Gastroesophageal sphincter (tissue), 3 donors: ENCODE measurements around the gene AOX1.

Source experiments
- EP300 ChIP-seq: sonication (generic); formaldehyde crosslinking; IDR thresholded peaks from one replicate; pipeline ENCODE4 v1.6.1; 2017; ENCODE audit warnings: antibody characterized with exemption, mild to moderate bottlenecking
- POLR2A ChIP-seq, 2 donors: fragments of 450-650 bp; IDR thresholded peaks; one replicate each; pipeline ENCODE4 v1.6.1; 2017; ENCODE audit warnings: antibody characterized with exemption in 2 of 2, mild to moderate bottlenecking in 2 of 2, moderate library complexity in 1 of 2
- POLR2AphosphoS5 ChIP-seq: sonication (generic); formaldehyde crosslinking; IDR thresholded peaks from one replicate; pipeline ENCODE4 v1.6.1; 2017; ENCODE audit warnings: antibody characterized with exemption
- TF ChIP-seq, protein P1 (sequence below), 4 experiments: fragments of 200-600 bp in 2 of 4; fragments of 450-650 bp in 2 of 4; sonication (generic) in 1 of 4; IDR thresholded peaks; one replicate each; pipeline ENCODE4 v1.5.1; 2017 to 2019; ENCODE audit warnings: antibody characterized with exemption in 4 of 4, mild to moderate bottlenecking in 2 of 4, moderate library complexity in 2 of 4

DNA sequence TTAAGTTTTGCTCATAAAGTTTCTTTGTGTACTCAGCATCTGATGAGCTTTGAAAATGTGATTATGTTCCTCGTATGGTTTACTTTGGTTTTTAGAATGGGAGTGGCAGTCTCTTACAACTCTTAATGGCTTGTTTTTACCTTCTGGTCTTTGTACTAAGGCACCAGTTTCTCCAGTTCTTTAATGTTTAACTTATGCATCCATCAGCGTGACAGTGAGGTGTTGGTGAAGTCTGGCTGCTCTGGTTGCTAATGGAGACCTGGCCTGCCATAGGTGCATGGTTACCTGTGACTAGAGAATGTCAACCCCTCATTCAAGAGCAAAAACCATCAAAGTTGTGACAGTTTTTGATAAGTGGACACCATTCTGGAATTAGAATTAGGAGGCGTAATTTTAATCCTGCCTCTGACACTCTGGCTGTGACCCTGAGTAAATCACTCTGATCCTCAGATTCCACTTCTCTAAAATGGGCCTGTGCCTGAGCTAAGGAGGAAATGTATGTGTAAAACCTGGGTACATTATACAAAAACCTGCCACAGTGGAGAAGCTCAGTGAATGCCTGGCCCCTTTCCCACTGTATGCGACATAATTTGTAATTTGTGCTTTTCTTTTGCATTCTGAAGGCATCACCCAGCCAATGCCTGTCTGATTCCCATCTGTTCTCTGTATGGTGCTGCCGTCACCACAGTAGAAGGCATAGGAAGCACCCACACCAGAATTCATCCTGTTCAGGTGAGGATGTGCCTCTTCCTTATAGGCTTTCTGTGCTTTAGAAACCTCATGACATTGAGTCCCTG lies 11.2 kb downstream of the AOX1 start:
- TF ChIP-seq POLR2AphosphoS5: no peak
- TF ChIP-seq, protein P1, sequence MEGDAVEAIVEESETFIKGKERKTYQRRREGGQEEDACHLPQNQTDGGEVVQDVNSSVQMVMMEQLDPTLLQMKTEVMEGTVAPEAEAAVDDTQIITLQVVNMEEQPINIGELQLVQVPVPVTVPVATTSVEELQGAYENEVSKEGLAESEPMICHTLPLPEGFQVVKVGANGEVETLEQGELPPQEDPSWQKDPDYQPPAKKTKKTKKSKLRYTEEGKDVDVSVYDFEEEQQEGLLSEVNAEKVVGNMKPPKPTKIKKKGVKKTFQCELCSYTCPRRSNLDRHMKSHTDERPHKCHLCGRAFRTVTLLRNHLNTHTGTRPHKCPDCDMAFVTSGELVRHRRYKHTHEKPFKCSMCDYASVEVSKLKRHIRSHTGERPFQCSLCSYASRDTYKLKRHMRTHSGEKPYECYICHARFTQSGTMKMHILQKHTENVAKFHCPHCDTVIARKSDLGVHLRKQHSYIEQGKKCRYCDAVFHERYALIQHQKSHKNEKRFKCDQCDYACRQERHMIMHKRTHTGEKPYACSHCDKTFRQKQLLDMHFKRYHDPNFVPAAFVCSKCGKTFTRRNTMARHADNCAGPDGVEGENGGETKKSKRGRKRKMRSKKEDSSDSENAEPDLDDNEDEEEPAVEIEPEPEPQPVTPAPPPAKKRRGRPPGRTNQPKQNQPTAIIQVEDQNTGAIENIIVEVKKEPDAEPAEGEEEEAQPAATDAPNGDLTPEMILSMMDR (IDR thresholded peaks at IDR 0.05): no peak
- TF ChIP-seq POLR2A (IDR thresholded peaks at IDR 0.05): no peak
- no peak for TF ChIP-seq EP300
